A673 (cell line): ENCODE results near the gene MTOR.

Experiments
- CTCF ChIP-seq: fragments of 300-800, 200-600 bp; sonication (generic); conservative IDR thresholded peaks from 2 replicates; pipeline ENCODE4 v1.5.1; 2017; ENCODE audit warnings: low read depth, mild to moderate bottlenecking, antibody characterized with exemption, low read length, moderate library complexity, mixed read lengths
- EZH2 ChIP-seq: fragments of 200-600 bp; sonication (generic); IDR thresholded peaks from 2 replicates; pipeline ENCODE4 v1.6.1; 2017; ENCODE audit warnings: borderline replicate concordance, low read depth, mild to moderate bottlenecking, mixed read lengths, antibody characterized with exemption, low read length; ENCODE audit not compliant: poor library complexity, severe bottlenecking

DNA sequence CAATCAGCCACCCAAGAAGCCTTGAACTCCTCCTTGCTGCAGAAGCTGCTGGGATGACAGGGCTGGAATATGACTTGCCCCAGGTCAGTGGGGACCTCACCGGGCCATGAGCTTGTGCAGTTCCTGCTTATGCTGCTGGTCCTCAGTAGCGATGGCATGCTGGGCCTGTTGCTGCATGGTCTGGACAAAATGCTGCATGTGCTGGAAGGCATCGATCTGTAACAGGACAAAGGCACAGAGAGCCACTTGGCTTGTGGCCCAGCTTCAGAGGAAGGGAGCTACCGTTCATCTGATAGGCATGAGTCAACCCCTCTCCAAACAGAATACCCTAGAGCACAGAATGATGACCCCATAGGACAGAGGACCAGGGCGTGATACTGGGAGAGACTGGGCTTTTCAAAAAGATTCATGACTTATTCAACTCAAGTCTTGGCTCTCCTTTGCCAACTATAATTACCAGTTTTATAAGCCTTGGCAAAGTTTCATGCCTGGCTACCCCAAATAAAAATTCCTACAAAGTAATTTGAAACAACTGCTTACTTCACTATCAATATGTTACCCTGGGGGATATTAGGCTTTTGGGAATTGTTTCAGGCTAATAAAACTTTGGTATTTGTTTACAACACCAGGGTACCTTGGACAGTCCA lies 128.0 kb downstream of the MTOR start:
- TF ChIP-seq CTCF (no peak), EZH2 (no peak)
